Ureter (tissue), 1 donor: ENCODE data around the gene ZNF664. TPM values are rescaled to one million over a fixed set of nuclear protein-coding genes. Genes with fewer than 3 reads are reported as not detected.

Experiments used
- total RNA-seq: library from RNA; stranded (reverse); gene quantifications from one replicate; pipeline ENCODE4 v1.2.4, GENCODE V29; 2023
- donor health status: DM: yes; HTN: yes; CAD: no.

ZNF664 gene
- total RNA-seq, 1 donor from 2014 or later = 90.5 TPM

Other genes with a start within 250 kb of the ZNF664 start
- gene DNAH10, start 210.9 kb upstream of the ZNF664 start, total RNA-seq = 0.60 TPM
- gene CCDC92, start 384 bp upstream of the ZNF664 start, total RNA-seq = 31.9 TPM